ENCODE results near the gene XXYLT1.

DNA sequence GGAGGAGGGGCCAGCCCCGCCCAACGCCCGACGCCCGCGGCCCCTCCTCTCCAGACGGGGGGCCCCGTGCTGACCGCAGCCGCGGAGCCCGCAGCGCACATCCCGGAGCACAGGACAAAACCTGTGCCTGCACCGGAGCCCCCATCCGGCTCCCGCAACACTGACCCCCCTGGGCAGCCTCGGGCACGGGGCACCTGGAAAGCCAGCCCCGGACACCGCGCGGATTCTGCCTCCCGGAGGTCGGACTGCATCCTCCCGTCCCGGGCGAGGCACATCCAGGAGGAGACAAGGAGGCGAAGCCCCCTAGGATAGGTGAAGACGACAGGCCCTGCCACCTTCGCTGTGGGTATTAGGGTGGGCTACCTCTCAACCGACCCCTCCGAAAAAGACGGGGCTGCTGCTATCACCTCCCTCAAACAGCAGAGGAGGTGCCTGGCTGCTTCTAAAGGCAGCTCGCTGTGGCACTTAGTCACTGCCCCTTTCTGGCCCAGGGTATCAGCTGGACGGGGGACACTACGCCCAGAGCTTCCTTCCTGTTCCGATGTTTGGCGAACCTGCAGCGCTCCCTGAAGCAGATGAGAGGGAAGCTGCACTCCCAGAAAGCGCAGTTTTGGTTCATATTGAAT is 10.6 kb downstream of the XXYLT1 start:
- TF ChIP-seq, protein P1, sequence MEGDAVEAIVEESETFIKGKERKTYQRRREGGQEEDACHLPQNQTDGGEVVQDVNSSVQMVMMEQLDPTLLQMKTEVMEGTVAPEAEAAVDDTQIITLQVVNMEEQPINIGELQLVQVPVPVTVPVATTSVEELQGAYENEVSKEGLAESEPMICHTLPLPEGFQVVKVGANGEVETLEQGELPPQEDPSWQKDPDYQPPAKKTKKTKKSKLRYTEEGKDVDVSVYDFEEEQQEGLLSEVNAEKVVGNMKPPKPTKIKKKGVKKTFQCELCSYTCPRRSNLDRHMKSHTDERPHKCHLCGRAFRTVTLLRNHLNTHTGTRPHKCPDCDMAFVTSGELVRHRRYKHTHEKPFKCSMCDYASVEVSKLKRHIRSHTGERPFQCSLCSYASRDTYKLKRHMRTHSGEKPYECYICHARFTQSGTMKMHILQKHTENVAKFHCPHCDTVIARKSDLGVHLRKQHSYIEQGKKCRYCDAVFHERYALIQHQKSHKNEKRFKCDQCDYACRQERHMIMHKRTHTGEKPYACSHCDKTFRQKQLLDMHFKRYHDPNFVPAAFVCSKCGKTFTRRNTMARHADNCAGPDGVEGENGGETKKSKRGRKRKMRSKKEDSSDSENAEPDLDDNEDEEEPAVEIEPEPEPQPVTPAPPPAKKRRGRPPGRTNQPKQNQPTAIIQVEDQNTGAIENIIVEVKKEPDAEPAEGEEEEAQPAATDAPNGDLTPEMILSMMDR (IDR thresholded peaks at IDR 0.05): no peak
- TF ChIP-seq POLR2A (IDR thresholded peaks at IDR 0.05): no peak
